Measurements from ENCODE around the gene SMIM11.

DNA sequence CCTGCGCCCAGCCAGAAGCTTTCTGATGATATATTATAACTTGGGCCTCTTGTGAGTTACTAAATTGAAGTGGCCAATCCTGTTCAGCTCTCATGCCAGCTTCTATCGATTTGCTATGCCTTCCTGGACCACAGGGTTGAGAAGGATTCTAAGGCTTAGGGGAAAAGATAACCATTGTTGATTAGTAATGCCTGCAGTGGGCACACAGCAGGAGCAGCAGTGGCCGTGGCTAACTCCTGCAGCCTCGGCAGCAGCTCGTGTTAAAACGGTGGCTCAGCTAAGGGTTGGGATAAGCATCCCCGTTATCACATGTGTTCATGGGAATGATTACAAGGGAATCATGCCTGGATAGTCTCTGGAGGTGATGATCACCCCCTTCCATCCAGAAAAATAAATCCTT, 32.0 kb upstream of the SMIM11 start:
- TF ChIP-seq, protein P1, sequence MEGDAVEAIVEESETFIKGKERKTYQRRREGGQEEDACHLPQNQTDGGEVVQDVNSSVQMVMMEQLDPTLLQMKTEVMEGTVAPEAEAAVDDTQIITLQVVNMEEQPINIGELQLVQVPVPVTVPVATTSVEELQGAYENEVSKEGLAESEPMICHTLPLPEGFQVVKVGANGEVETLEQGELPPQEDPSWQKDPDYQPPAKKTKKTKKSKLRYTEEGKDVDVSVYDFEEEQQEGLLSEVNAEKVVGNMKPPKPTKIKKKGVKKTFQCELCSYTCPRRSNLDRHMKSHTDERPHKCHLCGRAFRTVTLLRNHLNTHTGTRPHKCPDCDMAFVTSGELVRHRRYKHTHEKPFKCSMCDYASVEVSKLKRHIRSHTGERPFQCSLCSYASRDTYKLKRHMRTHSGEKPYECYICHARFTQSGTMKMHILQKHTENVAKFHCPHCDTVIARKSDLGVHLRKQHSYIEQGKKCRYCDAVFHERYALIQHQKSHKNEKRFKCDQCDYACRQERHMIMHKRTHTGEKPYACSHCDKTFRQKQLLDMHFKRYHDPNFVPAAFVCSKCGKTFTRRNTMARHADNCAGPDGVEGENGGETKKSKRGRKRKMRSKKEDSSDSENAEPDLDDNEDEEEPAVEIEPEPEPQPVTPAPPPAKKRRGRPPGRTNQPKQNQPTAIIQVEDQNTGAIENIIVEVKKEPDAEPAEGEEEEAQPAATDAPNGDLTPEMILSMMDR (IDR thresholded peaks at IDR 0.05; ENCODE audit: insufficient read depth, low read depth, low read length), result no peak
- no peak for TF ChIP-seq EZH2 (IDR thresholded peaks at IDR 0.05; ENCODE audit: insufficient read depth, low read length)

Measured in astrocyte (in vitro differentiated cells and primary cell).